Measurements from ENCODE around the gene BMI1. TPM values are rescaled to one million over a fixed set of nuclear protein-coding genes. Genes with fewer than 3 reads are reported as not detected.

BMI1 gene
- total and polyA plus RNA-seq, 2 donors from 2014 or later, result 18.7 to 49.0 TPM

- no peak overlapping the region for H3K9ac ChIP-seq (ENCODE audit: low read length in 3 of 3)
- no peak for TF ChIP-seq CTCF (IDR thresholded peaks at IDR 0.05; ENCODE audit: borderline replicate concordance, extremely low read depth, insufficient read depth)
- H3K4me3 ChIP-seq (ENCODE audit: low read length in 3 of 3), result peak overlapping the region in 1 of 3 donors; percentile 65
- intact Hi-C loops (cut with DNase I), result no loop called here
- no peak overlapping the region for H3K27ac ChIP-seq (ENCODE audit: low read depth in 2 of 2, low read length in 2 of 2)
- FAIRE-seq (no peak), DNase-seq (no peak)
- no peaks in the 10 kb centered on the region for H3K9me3 ChIP-seq (ENCODE audit: control insufficient read depth in 2 of 3, insufficient read depth in 1 of 3, low read length in 3 of 3)
- H3K36me3 ChIP-seq (ENCODE audit: control insufficient read depth in 2 of 3, insufficient read depth in 3 of 3, low read length in 3 of 3), result no peaks in the 10 kb centered on the region
- peaks cover 7% of the 10 kb centered on the region for H3K27me3 ChIP-seq (ENCODE audit: control insufficient read depth, insufficient read depth, low read length)
- peaks cover 2 to 13% (median 10%) of the 10 kb centered on the region in 3 donors for H3K4me1 ChIP-seq (ENCODE audit: control insufficient read depth in 2 of 3, insufficient read depth in 2 of 3, low read depth in 1 of 3, low read length in 3 of 3)
Measured at GRCh38 chr10:22319547-22319979, 1.3 kb upstream of the BMI1 start.

- intact Hi-C loops (cut with DNase I), result no loop called here
- FAIRE-seq, result no peak
Measured at GRCh38 chr10:22319980-22320558, 830 bp upstream of the BMI1 start.

GRCh38 chr10:22321156-22321923 is 441 bp downstream of the BMI1 start:
- no peak for TF ChIP-seq CTCF (IDR thresholded peaks at IDR 0.05; ENCODE audit: borderline replicate concordance, extremely low read depth, insufficient read depth)
- Histone ChIP-seq H3K4me3 (ENCODE audit: low read length in 3 of 3) (peak overlapping the region; percentile 59 to 73 (median 65)), H3K36me3 (ENCODE audit: control insufficient read depth in 2 of 3, insufficient read depth in 3 of 3, low read length in 3 of 3) (no peaks in the 10 kb centered on the region), H3K27ac (ENCODE audit: low read depth in 2 of 2, low read length in 2 of 2) (peak overlapping the region; percentile 81 to 96), H3K9me3 (ENCODE audit: control insufficient read depth in 2 of 3, insufficient read depth in 1 of 3, low read length in 3 of 3) (no peaks in the 10 kb centered on the region), H3K4me1 (ENCODE audit: control insufficient read depth in 2 of 3, insufficient read depth in 2 of 3, low read depth in 1 of 3, low read length in 3 of 3) (peaks cover 2 to 15% (median 10%) of the 10 kb centered on the region in 3 donors), H3K9ac (ENCODE audit: low read length in 3 of 3) (peak overlapping the region; percentile 37 to 68 (median 59)), H3K27me3 (ENCODE audit: control insufficient read depth, insufficient read depth, low read length) (peaks cover 7% of the 10 kb centered on the region)
- peak in 4 of 5 donors; percentile 77 to 93 (median 83) for DNase-seq
- no peak for FAIRE-seq
- intact Hi-C loops (cut with DNase I), result no loop called here

More at GRCh38 chr10:22319980-22320558, 830 bp upstream of the BMI1 start:
- no peak for TF ChIP-seq CTCF (IDR thresholded peaks at IDR 0.05; ENCODE audit: borderline replicate concordance, extremely low read depth, insufficient read depth)
- Histone ChIP-seq H3K9ac (ENCODE audit: low read length in 3 of 3) (peak overlapping the region; percentile 38 to 82 (median 55)), H3K4me3 (ENCODE audit: low read length in 3 of 3) (peak overlapping the region; percentile 65 to 75 (median 67)), H3K27ac (ENCODE audit: low read depth in 2 of 2, low read length in 2 of 2) (peak overlapping the region; percentile 45 to 76), H3K4me1 (ENCODE audit: control insufficient read depth in 2 of 3, insufficient read depth in 2 of 3, low read depth in 1 of 3, low read length in 3 of 3) (peaks cover 2 to 15% (median 10%) of the 10 kb centered on the region in 3 donors), H3K27me3 (ENCODE audit: control insufficient read depth, insufficient read depth, low read length) (peaks cover 7% of the 10 kb centered on the region), H3K36me3 (ENCODE audit: control insufficient read depth in 2 of 3, insufficient read depth in 3 of 3, low read length in 3 of 3) (no peaks in the 10 kb centered on the region), H3K9me3 (ENCODE audit: control insufficient read depth in 2 of 3, insufficient read depth in 1 of 3, low read length in 3 of 3) (no peaks in the 10 kb centered on the region)
- peak in 4 of 5 donors; percentile 23 to 65 (median 41) for DNase-seq
